ENCODE results near the gene ENOX1.

- TF ChIP-seq FOXP2 (optimal IDR thresholded peaks at IDR 0.05; ENCODE audit: borderline replicate concordance, extremely low read depth, extremely low read length, insufficient read depth) = no peak
- no peak for TF ChIP-seq POLR2AphosphoS5 (IDR thresholded peaks at IDR 0.05; ENCODE audit: low read depth, low read length)
- no peak for TF ChIP-seq REST (IDR thresholded peaks at IDR 0.05; ENCODE audit: insufficient read depth in 1 of 2, low read depth in 2 of 2, low read length in 2 of 2)
- no peak for TF ChIP-seq TAF1 (IDR thresholded peaks at IDR 0.05; ENCODE audit: borderline replicate concordance, insufficient read depth, low read length)
- no peak for TF ChIP-seq SIN3A (IDR thresholded peaks at IDR 0.05; ENCODE audit: borderline replicate concordance, insufficient read depth, low read length)
These were observed 485.9 kb downstream of the ENOX1 start for GRCh38 chr13:43300865-43301264.

All from PFSK-1 (cell line).